Mesothelial cell of epicardium (in vitro differentiated cells): Measurements from ENCODE around the gene BLOC1S1. TPM values are rescaled to one million over a fixed set of nuclear protein-coding genes. Genes with fewer than 3 reads are reported as not detected.

ENCODE experiments used
- DNase-seq, 2 experiments: peaks; one replicate each; pipeline ENCODE4 v3.0.0; 2021; ENCODE audit warnings: low spot score in 2 of 2; ENCODE audit not compliant: unreplicated experiment in 2 of 2
- H3K27ac Mint-ChIP-seq: 2 replicates; pipeline ENCODE4 v1.8.0; 2021; ENCODE audit warnings: mixed read lengths
- H3K27me3 Mint-ChIP-seq: 2 replicates; pipeline ENCODE4 v1.8.0; 2021; ENCODE audit warnings: low read depth, mixed read lengths
- H3K36me3 Mint-ChIP-seq: 2 replicates; pipeline ENCODE4 v1.8.0; 2021; ENCODE audit warnings: mixed read lengths
- H3K4me1 Mint-ChIP-seq: 2 replicates; pipeline ENCODE4 v1.8.0; 2021; ENCODE audit warnings: mixed read lengths
- H3K4me3 Mint-ChIP-seq: 2 replicates; pipeline ENCODE4 v1.8.0; 2021; ENCODE audit warnings: mild to moderate bottlenecking, moderate library complexity, mixed read lengths
- H3K9me3 Mint-ChIP-seq: 2 replicates; pipeline ENCODE4 v1.8.0; 2021; ENCODE audit warnings: mixed read lengths
- CTCF ChIP-seq: fragments of 200-600 bp; sonication (generic); IDR thresholded peaks from one replicate; pipeline ENCODE4 v1.5.0; 2021; ENCODE audit warnings: antibody characterized with exemption; ENCODE audit not compliant: unreplicated experiment
- total RNA-seq: library from RNA; stranded (reverse); gene quantifications from 3 replicates; pipeline ENCODE4 v1.2.1, GENCODE V29; 2021

The BLOC1S1 gene
- total RNA-seq, 1 donor from 2014 or later, result 58.0 TPM

- Mint-ChIP-seq H3K4me1 (no peaks in the 10 kb centered on the region), H3K27me3 (no peaks in the 10 kb centered on the region), H3K36me3 (no peaks in the 10 kb centered on the region), H3K4me3 (no peak overlapping the region), H3K27ac (no peak overlapping the region), H3K9me3 (no peaks in the 10 kb centered on the region)
- no peak for DNase-seq
- TF ChIP-seq CTCF, result no peak
Observed at GRCh38 chr12:55696141-55696540, 19.7 kb upstream of the BLOC1S1 start.

DNA sequence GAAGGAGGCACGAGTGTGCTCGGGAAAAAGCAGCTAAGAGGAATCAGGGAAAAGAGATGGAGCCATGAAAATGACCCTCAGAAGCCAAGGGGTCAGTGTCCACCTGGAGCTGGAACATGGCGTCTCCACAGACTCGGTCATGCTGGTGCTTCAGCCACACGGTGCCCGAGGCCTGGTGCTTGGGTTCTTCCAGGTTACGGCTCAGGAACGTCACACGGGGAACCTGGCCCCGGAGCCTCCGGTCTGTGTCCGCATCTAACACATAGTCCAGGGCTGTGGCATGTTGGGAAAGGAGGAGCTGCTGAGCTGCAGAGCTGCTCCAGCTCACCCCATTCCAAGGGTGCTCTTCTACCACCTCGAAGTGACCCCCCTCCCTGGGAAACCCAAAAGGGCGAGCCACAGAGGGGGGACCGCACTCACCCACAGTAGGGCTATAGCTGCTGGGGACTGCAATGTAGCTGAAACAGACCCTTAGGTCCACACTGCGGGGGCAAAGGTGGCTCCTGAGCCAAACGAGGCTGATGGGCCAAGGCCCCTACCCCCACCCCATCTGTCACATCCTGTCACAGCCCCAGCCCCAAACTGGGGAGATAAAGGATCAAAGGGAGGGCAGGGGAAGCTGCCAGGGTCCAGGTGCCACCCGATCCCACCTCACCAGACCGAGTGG, 18.9 kb upstream of the BLOC1S1 start:
- no peak overlapping the region for H3K4me3 Mint-ChIP-seq
- no peak overlapping the region for H3K27ac Mint-ChIP-seq
- H3K36me3 Mint-ChIP-seq, result no peaks in the 10 kb centered on the region
- TF ChIP-seq CTCF, result no peak
- DNase-seq, result no peak
- no peaks in the 10 kb centered on the region for H3K4me1 Mint-ChIP-seq
- H3K27me3 Mint-ChIP-seq, result no peaks in the 10 kb centered on the region
- no peaks in the 10 kb centered on the region for H3K9me3 Mint-ChIP-seq

DNA sequence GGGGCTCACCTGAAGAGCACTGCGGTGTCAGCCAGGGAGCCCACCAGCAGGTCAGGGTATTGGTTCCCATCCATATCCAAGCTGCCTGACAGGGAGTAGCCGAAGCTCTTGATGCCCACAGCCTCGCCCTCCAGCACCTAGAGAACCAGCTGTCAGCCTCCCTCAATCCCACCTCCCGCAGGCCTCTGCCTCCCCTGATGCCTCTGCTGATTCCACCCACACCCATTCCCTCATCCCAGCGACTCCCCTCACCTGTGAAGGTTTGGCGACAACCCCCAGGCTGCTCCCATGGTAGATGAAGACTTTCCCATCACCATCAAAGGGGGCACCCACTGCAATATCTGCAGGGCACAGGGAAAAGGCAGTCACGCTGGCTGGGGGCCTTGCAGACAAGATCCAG, 18.2 kb upstream of the BLOC1S1 start:
- no peaks in the 10 kb centered on the region for H3K36me3 Mint-ChIP-seq
- H3K4me1 Mint-ChIP-seq, result no peaks in the 10 kb centered on the region
- no peak for TF ChIP-seq CTCF
- no peak overlapping the region for H3K4me3 Mint-ChIP-seq
- H3K27me3 Mint-ChIP-seq, result no peaks in the 10 kb centered on the region
- H3K27ac Mint-ChIP-seq, result no peak overlapping the region
- no peaks in the 10 kb centered on the region for H3K9me3 Mint-ChIP-seq
- no peak for DNase-seq

- Mint-ChIP-seq H3K4me3 (no peak overlapping the region), H3K27ac (no peak overlapping the region), H3K9me3 (no peaks in the 10 kb centered on the region), H3K36me3 (no peaks in the 10 kb centered on the region), H3K4me1 (no peaks in the 10 kb centered on the region), H3K27me3 (peaks cover 3% of the 10 kb centered on the region)
- DNase-seq, result no peak
- no peak for TF ChIP-seq CTCF
Observed at GRCh38 chr12:55698241-55698955, 17.4 kb upstream of the BLOC1S1 start.

- Mint-ChIP-seq H3K4me1 (no peaks in the 10 kb centered on the region), H3K9me3 (no peaks in the 10 kb centered on the region), H3K27me3 (peaks cover 5% of the 10 kb centered on the region), H3K36me3 (no peaks in the 10 kb centered on the region), H3K4me3 (no peak overlapping the region), H3K27ac (no peak overlapping the region)
- DNase-seq, result no peak
- TF ChIP-seq CTCF, result no peak
Observed at GRCh38 chr12:55698965-55699364, 16.9 kb upstream of the BLOC1S1 start.
